Subcutaneous adipose tissue (tissue), 4 donors: Measurements from ENCODE around the gene PDK2. TPM values are rescaled to one million over a fixed set of nuclear protein-coding genes. Genes with fewer than 3 reads are reported as not detected.

Experiments
- CTCF ChIP-seq: fragments of 450-650 bp; IDR thresholded peaks from one replicate; pipeline ENCODE4 v1.5.1; 2016; ENCODE audit warnings: low read depth, mild to moderate bottlenecking, control low read depth, antibody characterized with exemption, moderate library complexity
- total RNA-seq, 4 donors: library from RNA; depleted of rRNA; stranded (reverse); fragments of >200 nt; gene quantifications; one replicate each; pipeline ENCODE4 v1.1.0, GENCODE V29; 2016

Gene PDK2
- total RNA-seq, 4 donors from 2014 or later: 37.4 to 157 (median 43.1) TPM

GRCh38 chr17:50155115-50155819 lies 60.1 kb downstream of the PDK2 start:
- no peak for TF ChIP-seq CTCF

- TF ChIP-seq CTCF: no peak
Measured at GRCh38 chr17:50157891-50158290, 62.7 kb downstream of the PDK2 start.

GRCh38 chr17:50161023-50161910 lies 66.1 kb downstream of the PDK2 start:
- TF ChIP-seq CTCF: no peak

Other genes with a start within 250 kb of the PDK2 start
- not detected for gene TAC4, start 247.3 kb upstream of the PDK2 start, total RNA-seq
- 1 to 10 TPM in 1 of 4 donors, under 1 TPM in 1, not detected in 2; 0.34 to 1.3 TPM for gene DLX4, start 126.2 kb upstream of the PDK2 start, total RNA-seq
- under 1 TPM in 1 of 4 donors, not detected in 3; 0.34 TPM for gene DLX3, start 100.1 kb upstream of the PDK2 start, total RNA-seq
- gene ITGA3, start 39.2 kb upstream of the PDK2 start, total RNA-seq: 10 to 100 TPM in 3 of 4 donors, 1 to 10 TPM in 1; 9.0 to 98.8 (median 19.3) TPM
- under 1 TPM in 3 of 4 donors, not detected in 1; 0.33 to 0.38 (median 0.34) TPM for gene SAMD14, start 34.8 kb downstream of the PDK2 start, total RNA-seq
- gene PPP1R9B, start 55.3 kb downstream of the PDK2 start, total RNA-seq: 10 to 100 TPM; 14.0 to 29.2 (median 20.0) TPM
- 1 to 10 TPM in 1 of 4 donors, not detected in 3; 4.4 TPM for gene SGCA, start 70.7 kb downstream of the PDK2 start, total RNA-seq
- 100 to 1,000 TPM in 1 of 4 donors, 10 to 100 TPM in 3; 14.3 to 109 (median 36.6) TPM for gene COL1A1, start 106.3 kb downstream of the PDK2 start, total RNA-seq
- not detected for gene TMEM92, start 179.1 kb downstream of the PDK2 start, total RNA-seq